SK-N-SH treated with all-trans-retinoic acid at 6 μM for 48 hours (cell line): ENCODE measurements around the gene ZSCAN22.
"Not testable (repeated sequence)": the region's sequence is repeated elsewhere in the genome, so short reads cannot be mapped to it uniquely, and the experiment has no call there.

ENCODE experiments used
- ARNTL ChIP-seq: fragments of 450-650 bp; formaldehyde crosslinking; IDR thresholded peaks from 2 replicates; pipeline ENCODE4 v1.5.0; 2020; ENCODE audit warnings: low read depth, mild to moderate bottlenecking, moderate library complexity, borderline replicate concordance
- BACH2 ChIP-seq: fragments of 250-450 bp; sonication (Bioruptor Pico); IDR thresholded peaks from 2 replicates; pipeline ENCODE4 v1.9.0; 2021; ENCODE audit warnings: mild to moderate bottlenecking, borderline replicate concordance
- GLIS3 ChIP-seq: fragments of 250-450 bp; sonication (Bioruptor Pico); IDR thresholded peaks from 2 replicates; pipeline ENCODE4 v1.5.0; 2020; ENCODE audit warnings: mild to moderate bottlenecking, moderate library complexity
- ZC3H10 ChIP-seq: fragments of 250-450 bp; sonication (Bioruptor Pico); IDR thresholded peaks from 2 replicates; pipeline ENCODE4 v1.5.1; 2021; ENCODE audit warnings: mild to moderate bottlenecking, moderate library complexity
- ZNF8 ChIP-seq: fragments of 450-650 bp; formaldehyde crosslinking; IDR thresholded peaks from 2 replicates; pipeline ENCODE4 v1.5.0; 2020; ENCODE audit warnings: mild to moderate bottlenecking, moderate library complexity
- TF ChIP-seq, protein P1 (sequence below): fragments of 250-450 bp; sonication (Bioruptor Pico); IDR thresholded peaks from 2 replicates; pipeline ENCODE4 v1.5.1; 2021; ENCODE audit warnings: mild to moderate bottlenecking, moderate library complexity

- TF ChIP-seq, protein P1, sequence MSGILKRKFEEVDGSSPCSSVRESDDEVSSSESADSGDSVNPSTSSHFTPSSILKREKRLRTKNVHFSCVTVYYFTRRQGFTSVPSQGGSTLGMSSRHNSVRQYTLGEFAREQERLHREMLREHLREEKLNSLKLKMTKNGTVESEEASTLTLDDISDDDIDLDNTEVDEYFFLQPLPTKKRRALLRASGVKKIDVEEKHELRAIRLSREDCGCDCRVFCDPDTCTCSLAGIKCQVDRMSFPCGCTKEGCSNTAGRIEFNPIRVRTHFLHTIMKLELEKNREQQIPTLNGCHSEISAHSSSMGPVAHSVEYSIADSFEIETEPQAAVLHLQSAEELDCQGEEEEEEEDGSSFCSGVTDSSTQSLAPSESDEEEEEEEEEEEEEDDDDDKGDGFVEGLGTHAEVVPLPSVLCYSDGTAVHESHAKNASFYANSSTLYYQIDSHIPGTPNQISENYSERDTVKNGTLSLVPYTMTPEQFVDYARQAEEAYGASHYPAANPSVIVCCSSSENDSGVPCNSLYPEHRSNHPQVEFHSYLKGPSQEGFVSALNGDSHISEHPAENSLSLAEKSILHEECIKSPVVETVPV (CRISPR knock-in tag): not testable (repeated sequence)
- not testable (repeated sequence) for TF ChIP-seq BACH2; ZNF8 (CRISPR knock-in tag); ZC3H10; ARNTL (CRISPR knock-in tag); GLIS3 (CRISPR knock-in tag)
Measured at GRCh38 chr19:58348080-58348479, 21.3 kb downstream of the ZSCAN22 start.
